HepG2 (cell line): Measurements from ENCODE around the gene LAMP1. TPM values are rescaled to one million over a fixed set of nuclear protein-coding genes. Genes with fewer than 3 reads are reported as not detected.

ENCODE experiments used
- ATAC-seq: fragments of 200-7000 bp; cut with Tn5 transposase; 3 replicates; pipeline ENCODE4 v1.9.1; 2020; ENCODE audit warnings: mild to moderate bottlenecking, moderate library complexity
- BruUV-seq: library from RNA; stranded (reverse); fragments of 400-500 nt; replicated peaks from 2 replicates; lab custom pipeline; 2021; lab: Mats Ljungman, UMichigan
- CTCF ChIA-PET: fragments of 300-600 bp; formaldehyde crosslinking; extraction: SDS; loops from one replicate; lab custom pipeline; 2021; ENCODE audit warnings: low total read pairs, inconsistent platforms, low intra/inter-chr PET ratio; lab: Yijun Ruan, JAX
- POLR2A ChIA-PET: fragments of 350-600 bp; sonication (Branson Sonifier 250); formaldehyde crosslinking; loops from one replicate; lab custom pipeline; 2020; ENCODE audit warnings: antibody characterized with exemption, inconsistent platforms; lab: Yijun Ruan, JAX
- DNase-seq: peaks from one replicate; pipeline ENCODE4 v3.0.0-alpha.2; 2015; ENCODE audit warnings: low spot score
- FAIRE-seq: peaks from 3 replicates; lab custom pipeline; 2011; peaks lifted over from hg19 to GRCh38; lab: Jason Lieb, UNC
- H2AFZ ChIP-seq: one replicate; pipeline ENCODE4 v1.6.1; 2011; ENCODE audit warnings: low read length, inconsistent platforms
- H3K27ac ChIP-seq: fragments of 300-600 bp; 3 replicates; pipeline ENCODE4 v1.8.0; 2011; ENCODE audit warnings: mixed run types, mild to moderate bottlenecking, mixed read lengths, low read length, inconsistent platforms; ENCODE audit not compliant: insufficient read depth; ENCODE audit errors: extremely low read length
- H3K27me3 ChIP-seq, 2 experiments: fragments of 200-600 bp in 1 of 2; 2 replicates in 1 of 2; 3 replicates in 1 of 2; pipeline versions ENCODE4 v1.6.0 to v1.8.0; 2011; ENCODE audit warnings: low read length in 2 of 2, mild to moderate bottlenecking in 2 of 2, moderate library complexity in 2 of 2, inconsistent platforms in 1 of 2; ENCODE audit not compliant: insufficient read depth in 2 of 2, control insufficient read depth in 1 of 2
- H3K36me3 ChIP-seq, 2 experiments: fragments of 200-600 bp in 1 of 2; replicated peaks in 1 of 2; 2 replicates in 1 of 2; 3 replicates in 1 of 2; pipeline versions ENCODE4 v1.5.1 to v1.8.0; 2011; ENCODE audit warnings: low read length in 2 of 2, inconsistent platforms in 1 of 2; ENCODE audit not compliant: insufficient read depth in 2 of 2, control insufficient read depth in 1 of 2
- H3K4me1 ChIP-seq: 2 replicates; pipeline ENCODE4 v1.5.1; 2012; ENCODE audit warnings: low read length, inconsistent platforms; ENCODE audit not compliant: insufficient read depth
- H3K4me2 ChIP-seq: 2 replicates; pipeline ENCODE4 v1.6.0; 2011; ENCODE audit warnings: low read depth, low read length, inconsistent platforms
- H3K4me3 ChIP-seq, 3 experiments: fragments of 200-600 bp in 1 of 3; sonication (generic), shearing (Covaris generic) in 1 of 3; replicated peaks in 1 of 3; 2 replicates each; pipeline ENCODE4 v1.5.1; 2011 to 2016; ENCODE audit warnings: low read length in 3 of 3, inconsistent platforms in 2 of 3, low read depth in 2 of 3, mild to moderate bottlenecking in 2 of 3, control low read depth in 1 of 3, mixed read lengths in 1 of 3; ENCODE audit not compliant: insufficient read depth in 1 of 3
- H3K79me2 ChIP-seq: one replicate; pipeline ENCODE4 v1.6.1; 2011; ENCODE audit warnings: low read length, inconsistent platforms; ENCODE audit not compliant: insufficient read depth
- H3K9ac ChIP-seq: 2 replicates; pipeline ENCODE4 v1.6.0; 2011; ENCODE audit warnings: mild to moderate bottlenecking, low read depth, low read length, inconsistent platforms; ENCODE audit not compliant: insufficient read depth
- H3K9me3 ChIP-seq: 2 replicates; pipeline ENCODE4 v1.5.1; 2012; ENCODE audit warnings: mild to moderate bottlenecking, low read length
- H4K20me1 ChIP-seq: 2 replicates; pipeline ENCODE4 v1.6.0; 2011; ENCODE audit warnings: inconsistent platforms, mild to moderate bottlenecking, low read length, moderate library complexity; ENCODE audit not compliant: insufficient read depth
- CHD2 ChIP-seq: IDR thresholded peaks from 2 replicates; pipeline ENCODE4 v1.6.1; 2011; ENCODE audit warnings: low read depth, low read length, improper control_type of control experiment
- FOXA1 ChIP-seq, 2 experiments: fragments of 450-650 bp in 1 of 2; sonication (generic) in 1 of 2; formaldehyde crosslinking in 1 of 2; IDR thresholded peaks; 2 replicates each; pipeline versions ENCODE4 v1.4.0 to v1.6.1; 2016 to 2020; ENCODE audit warnings: missing genetic modification reagents in 1 of 2
- GFI1 ChIP-seq: sonication (generic); formaldehyde crosslinking; IDR thresholded peaks from 2 replicates; pipeline ENCODE4 v1.5.0; 2020; ENCODE audit warnings: missing genetic modification reagents, mild to moderate bottlenecking, borderline replicate concordance
- HMGA1 ChIP-seq: sonication (generic); formaldehyde crosslinking; conservative IDR thresholded peaks from 2 replicates; pipeline ENCODE4 v1.4.0; 2020; ENCODE audit warnings: missing genetic modification reagents
- IKZF1 ChIP-seq: fragments of 450-650 bp; IDR thresholded peaks from 2 replicates; pipeline ENCODE4 v1.7.1; 2016
- KLF15 ChIP-seq: sonication (generic); formaldehyde crosslinking; IDR thresholded peaks from 2 replicates; pipeline ENCODE4 v1.8.1; 2023; ENCODE audit warnings: borderline replicate concordance, mild to moderate bottlenecking, inconsistent platforms, missing genetic modification reagents, mixed read lengths
- NFE2L1 ChIP-seq: sonication (generic); formaldehyde crosslinking; IDR thresholded peaks from 2 replicates; pipeline ENCODE4 v1.4.0; 2020; ENCODE audit warnings: missing genetic modification reagents, mild to moderate bottlenecking, borderline replicate concordance
- POLR2AphosphoS2 ChIP-seq: IDR thresholded peaks from 2 replicates; pipeline ENCODE4 v1.6.1; 2011; ENCODE audit warnings: low read depth, low read length, improper control_type of control experiment
- SALL2 ChIP-seq: sonication (generic); formaldehyde crosslinking; IDR thresholded peaks from 2 replicates; pipeline ENCODE4 v1.8.1; 2023; ENCODE audit warnings: mild to moderate bottlenecking, missing genetic modification reagents, inconsistent platforms
- SMAD9 ChIP-seq: sonication (generic); formaldehyde crosslinking; IDR thresholded peaks from 2 replicates; pipeline ENCODE4 v1.5.1; 2020; ENCODE audit warnings: mild to moderate bottlenecking, missing genetic modification reagents
- SUZ12 ChIP-seq: fragments of 150-350 bp; IDR thresholded peaks from 2 replicates; pipeline ENCODE4 v1.6.1; 2014; ENCODE audit warnings: low read depth, low read length
- ZFY ChIP-seq: sonication (generic); formaldehyde crosslinking; IDR thresholded peaks from 2 replicates; pipeline ENCODE4 v1.4.0; 2020; ENCODE audit warnings: missing genetic modification reagents
- ZNF589 ChIP-seq: sonication (generic); formaldehyde crosslinking; conservative IDR thresholded peaks from 2 replicates; pipeline ENCODE4 v1.8.0; 2022; ENCODE audit warnings: mild to moderate bottlenecking, moderate library complexity, missing genetic modification reagents
- WGBS: methylation state at CpG from one replicate; pipeline ENCODE4 v1.1.6; 2017; ENCODE audit warnings: low lambda C conversion rate; 5-methylcytosine and 5-hydroxymethylcytosine counted together
- in situ Hi-C: cut with HindIII; loops from 2 replicates; pipeline ENCODE4 v1.10.0; 2017; ENCODE audit warnings: low pct_unique_long_range_greater_than_20kb; ENCODE audit not compliant: extremely low pct_ligation_motif_present
- intact Hi-C: fragments of 100-400 bp; cut with micrococcal nuclease; formaldehyde crosslinking; loops from one replicate; pipeline ENCODE4 v1.10.0; 2022; ENCODE audit not compliant: unreplicated experiment
- polyA plus RNA-seq, 8 experiments: library from polyadenylated mRNA; depleted of rRNA in 3 of 8; stranded (reverse) in 7 of 8; unstranded in 1 of 8; fragments of >200 nt; fragmentation: Illumina TruSeq in 4 of 8; extraction: Trizol in 4 of 8; gene quantifications; 2 replicates each; pipeline versions ENCODE4 v1.2.1 to v1.2.3, GENCODE V29; 2011 to 2016; ENCODE audit warnings: low read depth in 4 of 8, missing spikeins in 1 of 8, mixed read lengths in 1 of 8; ENCODE audit not compliant: insufficient read depth in 1 of 8
- total RNA-seq, 5 experiments: library from RNA; depleted of rRNA; stranded (reverse); fragments of >200 nt; fragmentation: Illumina TruSeq; extraction: Trizol; gene quantifications; 2 replicates each; pipeline ENCODE4 v1.2.3, GENCODE V29; 2016; ENCODE audit warnings: low read depth in 1 of 5
- TF ChIP-seq, protein P1 (sequence below): sonication (generic); formaldehyde crosslinking; IDR thresholded peaks from 2 replicates; pipeline ENCODE4 v1.4.0; 2020; ENCODE audit warnings: low read depth, missing genetic modification reagents
- TF ChIP-seq, protein P2 (sequence below): sonication (generic); formaldehyde crosslinking; conservative IDR thresholded peaks from 2 replicates; pipeline ENCODE4 v1.8.0; 2022; ENCODE audit warnings: mild to moderate bottlenecking, moderate library complexity, missing genetic modification reagents

Gene LAMP1
- total and polyA plus RNA-seq, 2 of the 13 experiments (the other 11 are each of a cell fraction or from before 2014, with no cell fraction given): 103 to 112 TPM

GRCh38 chr13:113293686-113294085, 3.4 kb upstream of the LAMP1 start:
- no peak for DNase-seq
- H3K4me3 ChIP-seq: no peak overlapping the region
- no TSS peak for BruUV-seq
- intact Hi-C loops (no loop called here), in situ Hi-C loops (no loop called here)
- WGBS: 57% methylated on average over 9 of the region's 9 CpGs
- H3K4me2 ChIP-seq: no peak overlapping the region
- ChIA-PET POLR2A (no interaction called here), CTCF (no interaction called here)
- no peak for ATAC-seq
- no peak for FAIRE-seq
- no peak overlapping the region for H2AFZ ChIP-seq
- no peak overlapping the region for H3K27ac ChIP-seq
- peaks cover 35% of the 10 kb centered on the region for H3K4me1 ChIP-seq
- H3K27me3 ChIP-seq: peaks cover 5 to 23% of the 10 kb centered on the region in 2 experiments; a peak in 4 of 5 replicates
- H3K9ac ChIP-seq: no peak overlapping the region
- TF ChIP-seq FOXA1 (IDR thresholded peaks at IDR 0.05): no peak
- TF ChIP-seq FOXA1 (CRISPR knock-in tag; IDR thresholded peaks at IDR 0.05): no peak
- TF ChIP-seq SALL2: no peak
- TF ChIP-seq CHD2: no peak
- no peak for TF ChIP-seq ZFY (CRISPR knock-in tag)
- H3K9me3 ChIP-seq: no peaks in the 10 kb centered on the region
- H4K20me1 ChIP-seq: no peaks in the 10 kb centered on the region
- H3K36me3 ChIP-seq: no peaks in the 10 kb centered on the region
- H3K79me2 ChIP-seq: peaks cover 15% of the 10 kb centered on the region

- ATAC-seq: no peak
- H3K4me1 ChIP-seq: peaks cover 55% of the 10 kb centered on the region
- 94% methylated on average over 6 of the region's 6 CpGs for WGBS
- no peaks in the 10 kb centered on the region for H3K9me3 ChIP-seq
- H3K4me2 ChIP-seq: peak overlapping the region; percentile 88; the same call in 1 of the 2 replicates
- H3K9ac ChIP-seq: no peak overlapping the region
- peaks cover 1 to 5% of the 10 kb centered on the region in 2 experiments; a peak in 4 of 5 replicates for H3K27me3 ChIP-seq
- no peak overlapping the region for H3K4me3 ChIP-seq
- H2AFZ ChIP-seq: no peak overlapping the region
- peaks cover 30% of the 10 kb centered on the region for H3K79me2 ChIP-seq
- POLR2A ChIA-PET: no interaction called here
- no peaks in the 10 kb centered on the region for H4K20me1 ChIP-seq
- CTCF ChIA-PET: no interaction called here
- intact Hi-C loops (loop anchor here (5.0 kb wide), 1 partner anchor 67 kb away; the partner anchor contains the start of gene GRTP1), in situ Hi-C loops (no loop called here)
- H3K36me3 ChIP-seq: no peaks in the 10 kb centered on the region
- no TSS peak for BruUV-seq
- no peak overlapping the region for H3K27ac ChIP-seq
- DNase-seq: no peak
- FAIRE-seq: no peak
- no peak for TF ChIP-seq ZNF589
- TF ChIP-seq SUZ12: no peak
- TF ChIP-seq, protein P1, sequence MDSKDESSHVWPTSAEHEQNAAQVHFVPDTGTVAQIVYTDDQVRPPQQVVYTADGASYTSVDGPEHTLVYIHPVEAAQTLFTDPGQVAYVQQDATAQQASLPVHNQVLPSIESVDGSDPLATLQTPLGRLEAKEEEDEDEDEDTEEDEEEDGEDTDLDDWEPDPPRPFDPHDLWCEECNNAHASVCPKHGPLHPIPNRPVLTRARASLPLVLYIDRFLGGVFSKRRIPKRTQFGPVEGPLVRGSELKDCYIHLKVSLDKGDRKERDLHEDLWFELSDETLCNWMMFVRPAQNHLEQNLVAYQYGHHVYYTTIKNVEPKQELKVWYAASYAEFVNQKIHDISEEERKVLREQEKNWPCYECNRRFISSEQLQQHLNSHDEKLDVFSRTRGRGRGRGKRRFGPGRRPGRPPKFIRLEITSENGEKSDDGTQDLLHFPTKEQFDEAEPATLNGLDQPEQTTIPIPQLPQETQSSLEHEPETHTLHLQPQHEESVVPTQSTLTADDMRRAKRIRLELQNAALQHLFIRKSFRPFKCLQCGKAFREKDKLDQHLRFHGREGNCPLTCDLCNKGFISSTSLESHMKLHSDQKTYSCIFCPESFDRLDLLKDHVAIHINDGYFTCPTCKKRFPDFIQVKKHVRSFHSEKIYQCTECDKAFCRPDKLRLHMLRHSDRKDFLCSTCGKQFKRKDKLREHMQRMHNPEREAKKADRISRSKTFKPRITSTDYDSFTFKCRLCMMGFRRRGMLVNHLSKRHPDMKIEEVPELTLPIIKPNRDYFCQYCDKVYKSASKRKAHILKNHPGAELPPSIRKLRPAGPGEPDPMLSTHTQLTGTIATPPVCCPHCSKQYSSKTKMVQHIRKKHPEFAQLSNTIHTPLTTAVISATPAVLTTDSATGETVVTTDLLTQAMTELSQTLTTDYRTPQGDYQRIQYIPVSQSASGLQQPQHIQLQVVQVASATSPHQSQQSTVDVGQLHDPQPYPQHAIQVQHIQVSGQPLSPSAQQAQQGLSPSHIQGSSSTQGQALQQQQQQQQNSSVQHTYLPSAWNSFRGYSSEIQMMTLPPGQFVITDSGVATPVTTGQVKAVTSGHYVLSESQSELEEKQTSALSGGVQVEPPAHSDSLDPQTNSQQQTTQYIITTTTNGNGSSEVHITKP: no peak
- TF ChIP-seq POLR2AphosphoS2: no peak
- TF ChIP-seq NFE2L1 (CRISPR knock-in tag): no peak
- no peak for TF ChIP-seq KLF15 (CRISPR knock-in tag)
- TF ChIP-seq GFI1 (CRISPR knock-in tag): no peak
- no peak for TF ChIP-seq SMAD9 (CRISPR knock-in tag)
- TF ChIP-seq, protein P2, sequence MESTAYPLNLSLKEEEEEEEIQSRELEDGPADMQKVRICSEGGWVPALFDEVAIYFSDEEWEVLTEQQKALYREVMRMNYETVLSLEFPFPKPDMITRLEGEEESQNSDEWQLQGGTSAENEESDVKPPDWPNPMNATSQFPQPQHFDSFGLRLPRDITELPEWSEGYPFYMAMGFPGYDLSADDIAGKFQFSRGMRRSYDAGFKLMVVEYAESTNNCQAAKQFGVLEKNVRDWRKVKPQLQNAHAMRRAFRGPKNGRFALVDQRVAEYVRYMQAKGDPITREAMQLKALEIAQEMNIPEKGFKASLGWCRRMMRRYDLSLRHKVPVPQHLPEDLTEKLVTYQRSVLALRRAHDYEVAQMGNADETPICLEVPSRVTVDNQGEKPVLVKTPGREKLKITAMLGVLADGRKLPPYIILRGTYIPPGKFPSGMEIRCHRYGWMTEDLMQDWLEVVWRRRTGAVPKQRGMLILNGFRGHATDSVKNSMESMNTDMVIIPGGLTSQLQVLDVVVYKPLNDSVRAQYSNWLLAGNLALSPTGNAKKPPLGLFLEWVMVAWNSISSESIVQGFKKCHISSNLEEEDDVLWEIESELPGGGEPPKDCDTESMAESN: no peak
- TF ChIP-seq HMGA1: no peak
- no peak for TF ChIP-seq IKZF1
These were observed 1.3 kb upstream of the LAMP1 start for GRCh38 chr13:113295776-113296175.
